Breast epithelium (tissue), 3 donors: ENCODE results near the gene GRIK1.

Experiments
- CTCF ChIP-seq, 3 donors: fragments of 450-650 bp; IDR thresholded peaks; one replicate each; pipeline ENCODE4 v1.5.1; 2016 to 2017; ENCODE audit warnings: antibody characterized with exemption in 3 of 3, mild to moderate bottlenecking in 3 of 3, moderate library complexity in 3 of 3
- POLR2A ChIP-seq: fragments of 450-650 bp; IDR thresholded peaks from one replicate; pipeline ENCODE4 v1.6.1; 2016; ENCODE audit warnings: antibody characterized with exemption, mild to moderate bottlenecking, moderate library complexity
- POLR2AphosphoS5 ChIP-seq, 3 donors: sonication (generic); formaldehyde crosslinking; IDR thresholded peaks; one replicate each; pipeline ENCODE4 v1.6.1; 2017; ENCODE audit warnings: antibody characterized with exemption in 3 of 3

DNA sequence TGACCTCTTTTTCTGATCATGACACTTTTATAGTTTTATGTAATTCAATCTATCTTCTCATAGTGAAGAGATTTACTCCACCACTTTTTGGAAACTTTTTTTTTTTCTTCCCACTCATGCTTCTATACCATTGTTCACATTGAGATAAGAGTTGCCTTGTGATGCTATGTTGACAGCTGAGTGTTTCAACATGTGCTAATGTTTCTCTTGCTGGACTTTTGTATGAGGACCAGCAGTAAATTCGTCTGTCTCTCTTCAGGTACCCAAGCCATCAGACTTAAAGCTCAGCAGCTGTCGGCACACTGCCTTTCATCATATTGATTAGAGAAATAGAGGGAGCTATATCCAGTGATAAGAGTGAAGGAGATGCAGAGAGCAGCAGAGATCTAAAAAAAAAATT lies 227.0 kb downstream of the GRIK1 start:
- TF ChIP-seq CTCF (IDR thresholded peaks at IDR 0.05), result no peak
- no peak for TF ChIP-seq POLR2A
- TF ChIP-seq POLR2AphosphoS5 (IDR thresholded peaks at IDR 0.05), result no peak
